Spleen (tissue), 11 donors: ENCODE measurements around the gene CCDC106. TPM values are rescaled to one million over a fixed set of nuclear protein-coding genes. Genes with fewer than 3 reads are reported as not detected.

ENCODE experiments used
- DNase-seq: peaks from one replicate; pipeline ENCODE4 v3.0.0-alpha.2; 2020
- H3K27ac ChIP-seq, 8 donors: fragments of 200-600 bp; sonication (generic) in 7 of 8; 1 replicate in 4 of 8; 2 replicates in 4 of 8; pipeline versions ENCODE4 v1.5.0 to v1.8.0; 2016 to 2021; ENCODE audit warnings: inconsistent platforms in 4 of 8, mild to moderate bottlenecking in 4 of 8, moderate library complexity in 1 of 8
- H3K27me3 ChIP-seq, 7 donors: fragments of 200-600 bp; sonication (generic) in 6 of 7; replicated peaks in 1 of 7; 1 replicate in 4 of 7; 2 replicates in 3 of 7; pipeline versions ENCODE4 v1.5.0 to v1.8.0; 2016 to 2021; ENCODE audit warnings: inconsistent platforms in 3 of 7, mild to moderate bottlenecking in 1 of 7
- H3K36me3 ChIP-seq, 6 donors: fragments of 200-600 bp; sonication (generic) in 5 of 6; 1 replicate in 4 of 6; 2 replicates in 2 of 6; pipeline versions ENCODE4 v1.5.0 to v1.8.0; 2016 to 2021; ENCODE audit warnings: inconsistent platforms in 2 of 6
- H3K4me1 ChIP-seq, 6 donors: fragments of 200-600 bp; sonication (generic) in 5 of 6; 1 replicate in 3 of 6; 2 replicates in 3 of 6; pipeline versions ENCODE4 v1.5.0 to v1.8.0; 2016 to 2021; ENCODE audit warnings: inconsistent platforms in 3 of 6
- H3K4me3 ChIP-seq, 8 donors: fragments of 200-600 bp; sonication (generic) in 7 of 8; 1 replicate in 4 of 8; 2 replicates in 4 of 8; pipeline versions ENCODE4 v1.5.0 to v1.8.0; 2016 to 2021; ENCODE audit warnings: inconsistent platforms in 4 of 8, mild to moderate bottlenecking in 4 of 8, moderate library complexity in 2 of 8
- H3K9me3 ChIP-seq, 8 donors: fragments of 200-600 bp; sonication (generic) in 7 of 8; 1 replicate in 4 of 8; 2 replicates in 4 of 8; pipeline versions ENCODE4 v1.5.0 to v1.8.0; 2016 to 2021; ENCODE audit warnings: inconsistent platforms in 4 of 8
- POLR2A ChIP-seq, 3 donors: fragments of 450-650 bp; IDR thresholded peaks; one replicate each; pipeline ENCODE4 v1.5.1; 2017; ENCODE audit warnings: antibody characterized with exemption in 3 of 3, mild to moderate bottlenecking in 1 of 3
- POLR2AphosphoS5 ChIP-seq, 3 donors: sonication (generic); formaldehyde crosslinking; IDR thresholded peaks; one replicate each; pipeline ENCODE4 v1.5.1; 2017; ENCODE audit warnings: antibody characterized with exemption in 3 of 3
- WGBS, 5 donors: extraction: QIAGEN DNeasy Blood & Tissue Kit in 3 of 5; methylation state at CpG; one replicate each; pipeline versions ENCODE4 v1.1.5 to v1.1.7; 2013 to 2018; 5-methylcytosine and 5-hydroxymethylcytosine counted together
- intact Hi-C: fragments of 100-400 bp; cut with DNase I; formaldehyde crosslinking; loops from one replicate; pipeline ENCODE4 v1.15.0; 2023; ENCODE audit warnings: low total_unique reads
- polyA plus RNA-seq, 3 donors: library from polyadenylated mRNA; stranded (reverse); fragments of 200-250 nt; gene quantifications; one replicate each; pipeline ENCODE4 v1.2.1, GENCODE V29; 2013
- total RNA-seq, 7 donors: library from RNA; depleted of rRNA in 3 of 7; stranded (reverse); fragments of >200 nt in 3 of 7; fragmentation: NEBNext Ultra II Directional in 4 of 7; extraction: Animal tissue kit (Norgen Biotek cat#: 25700) in 4 of 7; gene quantifications; one replicate each; pipeline versions ENCODE4 v1.1.0 to v1.2.1, GENCODE V29; 2016 to 2021
- TF ChIP-seq, protein P1 (sequence below), 11 experiments: fragments of 200-600 bp in 7 of 11; fragments of 450-650 bp in 4 of 11; sonication (generic) in 4 of 11; IDR thresholded peaks in 8 of 11; conservative IDR thresholded peaks in 3 of 11; 1 replicate in 7 of 11; 2 replicates in 4 of 11; pipeline versions ENCODE4 v1.4.0 to v1.8.0; 2016 to 2021; ENCODE audit warnings: antibody characterized with exemption in 11 of 11, inconsistent platforms in 4 of 11, mild to moderate bottlenecking in 1 of 11
- donor health status: healthy with polysubstance abuse.
- donor health status: DM: no; HTN: no; CAD: no; lungs with moderate emphysema.
- donor health status: DM: no; HTN: no; CAD: no.
- donor health status: Bipolar disorder and iron deficiency.
- donor health status: healthy.
- donor health status: DM: no; HTN: no; CAD: no.
- donor health status: DM: yes; HTN: yes; CAD: no.

CCDC106 gene
- total and polyA plus RNA-seq, 10 donors = 11.9 to 40.1 (median 18.6) TPM

DNA sequence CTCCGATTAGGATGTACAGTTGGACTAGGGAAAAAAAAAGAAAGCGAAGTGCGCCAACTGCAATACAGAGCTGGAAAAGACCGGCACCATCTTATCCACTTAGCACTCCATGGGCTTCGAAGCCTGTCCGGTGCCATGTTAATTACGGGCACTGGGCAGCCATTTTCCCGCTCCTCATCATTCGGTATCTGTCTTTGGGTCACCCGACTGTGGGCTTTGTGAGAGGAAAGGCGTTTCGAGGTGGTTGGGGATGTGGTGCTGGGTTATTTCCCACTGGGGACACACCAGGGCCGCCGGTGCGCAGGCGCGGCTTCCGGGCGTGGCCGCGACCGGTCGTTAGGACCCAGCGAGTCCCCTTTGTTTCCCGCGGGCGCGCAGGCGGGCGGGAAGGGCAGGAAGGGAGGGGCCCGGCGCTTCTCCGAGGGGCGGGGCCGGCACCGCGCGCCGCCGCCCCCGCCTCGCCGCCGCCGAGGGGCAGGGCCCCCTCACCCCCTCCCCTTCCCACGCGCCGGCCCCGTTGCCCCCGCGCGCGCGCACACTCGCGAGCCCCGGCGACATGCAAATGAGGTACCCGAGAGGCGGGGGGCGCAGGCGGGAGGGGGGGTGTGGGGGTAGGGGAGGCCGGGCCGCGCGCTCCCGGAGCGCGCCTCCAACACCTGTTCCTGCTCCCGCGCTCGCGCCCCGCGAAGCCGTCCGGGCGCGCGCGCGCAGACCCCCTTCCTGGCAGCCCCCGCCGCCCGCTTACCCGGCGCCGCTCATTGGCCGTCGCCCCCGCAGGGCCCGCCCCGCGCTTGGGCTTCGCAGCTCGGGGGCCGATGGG lies 48.0 kb upstream of the CCDC106 start, which contains the start of gene ZNF524:
TSS of gene ZNF524 (plus strand) at position 447 of the 820 bp plus-strand sequence. CDS start 1,825 bp downstream, outside the sequence.
- peaks cover 0 to 4% (median 0%) of the 10 kb centered on the region in 8 donors for H3K9me3 ChIP-seq
- TF ChIP-seq POLR2AphosphoS5 (IDR thresholded peaks at IDR 0.05) (peak in 2 of 3 donors; percentile 54 to 82), POLR2A (IDR thresholded peaks at IDR 0.05) (no peak)
- TF ChIP-seq, protein P1, sequence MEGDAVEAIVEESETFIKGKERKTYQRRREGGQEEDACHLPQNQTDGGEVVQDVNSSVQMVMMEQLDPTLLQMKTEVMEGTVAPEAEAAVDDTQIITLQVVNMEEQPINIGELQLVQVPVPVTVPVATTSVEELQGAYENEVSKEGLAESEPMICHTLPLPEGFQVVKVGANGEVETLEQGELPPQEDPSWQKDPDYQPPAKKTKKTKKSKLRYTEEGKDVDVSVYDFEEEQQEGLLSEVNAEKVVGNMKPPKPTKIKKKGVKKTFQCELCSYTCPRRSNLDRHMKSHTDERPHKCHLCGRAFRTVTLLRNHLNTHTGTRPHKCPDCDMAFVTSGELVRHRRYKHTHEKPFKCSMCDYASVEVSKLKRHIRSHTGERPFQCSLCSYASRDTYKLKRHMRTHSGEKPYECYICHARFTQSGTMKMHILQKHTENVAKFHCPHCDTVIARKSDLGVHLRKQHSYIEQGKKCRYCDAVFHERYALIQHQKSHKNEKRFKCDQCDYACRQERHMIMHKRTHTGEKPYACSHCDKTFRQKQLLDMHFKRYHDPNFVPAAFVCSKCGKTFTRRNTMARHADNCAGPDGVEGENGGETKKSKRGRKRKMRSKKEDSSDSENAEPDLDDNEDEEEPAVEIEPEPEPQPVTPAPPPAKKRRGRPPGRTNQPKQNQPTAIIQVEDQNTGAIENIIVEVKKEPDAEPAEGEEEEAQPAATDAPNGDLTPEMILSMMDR (IDR thresholded peaks at IDR 0.05 in 8 of 11, conservative IDR thresholded peaks at IDR 0.05 in 3 of 11) = peak in 1 of 11 experiments; percentile 4
- peaks cover 0 to 41% (median 25%) of the 10 kb centered on the region in 6 donors for H3K36me3 ChIP-seq
- no peaks in the 10 kb centered on the region for H3K27me3 ChIP-seq
- 0 to 1% (median 0%) methylated on average over 43 to 97 of the region's 97 CpGs for WGBS, 5 donors
- H3K4me1 ChIP-seq = peaks cover 5 to 59% (median 43%) of the 10 kb centered on the region in 6 donors
- peak within 1 kb of the TSS; percentile 92 to 99 (median 97) for H3K27ac ChIP-seq
- intact Hi-C loops = no loop called here
- H3K4me3 ChIP-seq = peak within 1 kb of the TSS; percentile 41 to 88 (median 81)
- DNase-seq = peak; percentile 97

DNA sequence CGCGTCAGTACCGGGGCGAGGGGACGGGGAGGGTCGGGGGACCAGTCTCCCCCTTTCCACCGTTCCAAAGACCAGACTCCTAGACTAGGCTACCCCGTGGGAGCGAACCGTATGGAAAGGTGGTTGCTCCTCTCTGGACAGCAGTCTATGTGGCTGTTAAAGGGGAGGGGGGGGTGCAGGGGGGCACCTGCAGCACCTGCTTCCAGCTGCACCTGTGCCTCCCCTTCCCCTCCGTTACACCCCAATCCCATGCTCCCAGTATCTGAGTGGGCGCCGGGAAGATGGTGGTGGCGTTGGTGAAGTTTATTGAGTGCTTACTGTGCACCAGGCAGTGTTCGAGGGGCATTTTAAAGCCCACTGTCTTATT lies 47.4 kb upstream of the CCDC106 start:
- WGBS, 5 donors = 4 to 16% (median 4%) methylated on average over 7 to 15 of the region's 15 CpGs
- intact Hi-C loops = no loop called here
- Histone ChIP-seq H3K27me3 (no peaks in the 10 kb centered on the region), H3K9me3 (peaks cover 0 to under 1% (median 0%) of the 10 kb centered on the region in 8 donors), H3K27ac (peak overlapping the region; percentile 92 to 99 (median 97)), H3K36me3 (peaks cover 0 to 35% (median 21%) of the 10 kb centered on the region in 6 donors), H3K4me1 (peaks cover 5 to 60% (median 43%) of the 10 kb centered on the region in 6 donors), H3K4me3 (peak overlapping the region; percentile 41 to 88 (median 81))
- TF ChIP-seq, protein P1 (IDR thresholded peaks at IDR 0.05 in 8 of 11, conservative IDR thresholded peaks at IDR 0.05 in 3 of 11) = no peak
- no peak for TF ChIP-seq POLR2AphosphoS5 (IDR thresholded peaks at IDR 0.05)
- no peak for TF ChIP-seq POLR2A (IDR thresholded peaks at IDR 0.05)
- no peak for DNase-seq

DNA sequence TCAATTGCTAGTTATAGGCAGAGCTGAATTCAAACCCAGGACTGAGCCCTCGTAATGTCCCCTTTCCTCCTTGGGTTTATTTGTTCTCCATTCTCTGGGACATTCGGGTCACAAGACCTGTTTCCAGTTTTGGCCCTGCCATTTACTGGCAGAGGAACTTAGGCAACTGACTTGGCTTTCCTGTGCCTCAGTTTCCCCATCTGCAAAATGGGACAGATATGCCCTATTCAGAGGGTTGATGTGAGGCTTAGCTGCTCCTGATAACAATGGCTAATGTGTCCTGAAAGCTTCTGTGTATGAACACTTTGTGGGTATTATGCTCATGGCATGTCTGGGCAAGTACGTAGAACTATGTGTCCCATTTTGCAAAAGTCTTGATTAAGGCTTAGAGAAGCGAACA lies 46.9 kb upstream of the CCDC106 start:
- H3K36me3 ChIP-seq = peaks cover 0 to 31% (median 16%) of the 10 kb centered on the region in 6 donors
- peak overlapping the region; percentile 92 to 99 (median 97) for H3K27ac ChIP-seq
- peaks cover 5 to 64% (median 46%) of the 10 kb centered on the region in 6 donors for H3K4me1 ChIP-seq
- 63 to 79% (median 66%) methylated on average over 4 of the region's 4 CpGs for WGBS, 5 donors
- peak overlapping the region; percentile 41 to 88 (median 81) for H3K4me3 ChIP-seq
- intact Hi-C loops = no loop called here
- H3K9me3 ChIP-seq = no peaks in the 10 kb centered on the region
- TF ChIP-seq POLR2A (IDR thresholded peaks at IDR 0.05) = no peak
- TF ChIP-seq POLR2AphosphoS5 (IDR thresholded peaks at IDR 0.05) = no peak
- TF ChIP-seq, protein P1 (IDR thresholded peaks at IDR 0.05 in 8 of 11, conservative IDR thresholded peaks at IDR 0.05 in 3 of 11) = no peak
- DNase-seq = no peak
- H3K27me3 ChIP-seq = no peaks in the 10 kb centered on the region
